Urinary bladder (tissue), 4 donors: ENCODE measurements around the gene LGALS14. TPM values are rescaled to one million over a fixed set of nuclear protein-coding genes. Genes with fewer than 3 reads are reported as not detected.
"Not testable (repeated sequence)": the region's sequence is repeated elsewhere in the genome, so short reads cannot be mapped to it uniquely, and the experiment has no call there.

Experiments
- DNase-seq: peaks from one replicate; pipeline ENCODE4 v3.0.0-alpha.2; 2015; ENCODE audit errors: extremely low spot score
- H3K27ac ChIP-seq: one replicate; pipeline ENCODE4 v1.5.1; 2013; ENCODE audit warnings: low read depth, mild to moderate bottlenecking, moderate library complexity
- H3K36me3 ChIP-seq: one replicate; pipeline ENCODE4 v1.6.1; 2013; ENCODE audit warnings: mild to moderate bottlenecking, moderate library complexity; ENCODE audit not compliant: insufficient read depth
- H3K4me1 ChIP-seq: one replicate; pipeline ENCODE4 v1.6.1; 2013; ENCODE audit warnings: mild to moderate bottlenecking, moderate library complexity; ENCODE audit not compliant: insufficient read depth
- H3K4me3 ChIP-seq: one replicate; pipeline ENCODE4 v1.5.1; 2013; ENCODE audit warnings: low read depth, low read length
- WGBS: extraction: QIAGEN DNeasy Blood & Tissue Kit; methylation state at CpG from one replicate; pipeline ENCODE4 v1.1.7; 2013; 5-methylcytosine and 5-hydroxymethylcytosine counted together
- polyA plus RNA-seq: library from polyadenylated mRNA; stranded (reverse); fragments of 200-250 nt; gene quantifications from one replicate; pipeline ENCODE4 v1.2.3, GENCODE V29; 2013
- total RNA-seq: library from RNA; depleted of rRNA; stranded (reverse); fragments of >200 nt; gene quantifications from one replicate; pipeline ENCODE4 v1.2.3, GENCODE V29; 2014
- donor health status: healthy with polysubstance abuse.
- donor health status: healthy.

The LGALS14 gene
- total and polyA plus RNA-seq, 2 donors = not detected

DNA sequence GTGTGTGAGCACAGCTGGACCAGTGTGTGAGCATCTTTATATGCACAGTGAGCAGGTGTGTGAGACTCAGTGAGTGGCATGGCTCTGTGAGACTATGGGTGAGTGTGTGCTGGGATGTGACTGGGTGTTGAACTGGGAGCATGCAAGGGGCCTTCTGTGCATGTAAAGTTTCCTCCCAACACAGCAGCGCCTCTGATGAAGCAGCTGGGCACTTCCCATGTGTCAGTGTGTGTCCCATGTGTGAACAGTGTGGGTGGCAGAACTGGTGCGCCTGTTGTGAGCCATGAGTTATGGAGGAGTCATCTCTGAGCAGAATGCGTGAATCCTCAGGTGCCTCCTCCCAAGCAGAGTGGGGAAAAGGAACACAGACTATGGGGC is 24.5 kb upstream of the LGALS14 start:
- no peak for DNase-seq
- 85% methylated on average over 3 of the region's 3 CpGs for WGBS
- H3K36me3 ChIP-seq = no peaks in the 10 kb centered on the region
- H3K27ac ChIP-seq = no peak overlapping the region
- H3K4me3 ChIP-seq = no peak overlapping the region
- H3K4me1 ChIP-seq = no peaks in the 10 kb centered on the region

GRCh38 chr19:39680593-39680992 is 23.7 kb upstream of the LGALS14 start:
- Histone ChIP-seq H3K4me3 (no peak overlapping the region), H3K36me3 (no peaks in the 10 kb centered on the region), H3K27ac (no peak overlapping the region), H3K4me1 (no peaks in the 10 kb centered on the region)
- WGBS = 81% methylated on average over 3 of the region's 3 CpGs
- no peak for DNase-seq

DNA sequence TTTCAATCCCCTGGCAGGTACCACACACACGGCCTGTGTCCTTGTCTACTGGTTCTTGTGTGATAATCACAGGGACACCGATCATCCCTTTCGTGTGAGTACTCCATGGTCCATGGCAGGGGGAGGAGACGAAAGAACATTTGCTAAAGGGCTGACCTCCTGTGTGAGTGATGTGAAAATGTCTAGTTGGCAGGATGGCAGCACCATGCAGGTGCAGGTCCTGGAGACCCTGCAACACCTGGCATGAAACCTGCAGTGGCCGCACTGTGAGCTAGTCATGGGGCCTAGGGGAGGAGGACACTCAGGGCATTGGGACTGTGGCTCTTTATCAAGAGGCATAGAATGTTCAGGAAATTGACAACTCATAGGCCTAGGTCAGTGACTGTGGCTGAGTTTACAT is 22.9 kb upstream of the LGALS14 start:
- 85% methylated on average over 5 of the region's 5 CpGs for WGBS
- H3K27ac ChIP-seq = no peak overlapping the region
- no peaks in the 10 kb centered on the region for H3K36me3 ChIP-seq
- no peak overlapping the region for H3K4me3 ChIP-seq
- no peaks in the 10 kb centered on the region for H3K4me1 ChIP-seq
- DNase-seq = no peak

DNA sequence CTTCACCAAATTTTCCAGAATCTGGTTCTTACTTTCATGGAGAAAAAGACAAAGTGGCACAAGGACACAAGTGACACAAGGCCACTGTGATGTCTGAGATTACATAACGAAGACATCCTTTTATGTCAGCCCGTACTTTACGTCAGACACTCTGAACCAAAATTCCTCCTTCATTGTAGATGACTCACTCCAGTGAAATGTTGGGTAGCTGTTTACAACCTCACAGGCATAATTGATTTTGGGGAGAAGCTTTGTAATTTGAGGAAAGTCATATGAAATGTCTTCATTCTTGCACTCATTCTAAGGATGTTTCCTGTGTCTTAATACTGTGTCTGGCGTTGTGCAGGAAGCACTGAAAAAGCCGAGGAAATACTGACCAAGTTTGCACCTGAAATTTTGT is 20.0 kb upstream of the LGALS14 start:
- 69% methylated on average over 5 of the region's 5 CpGs for WGBS
- Histone ChIP-seq H3K27ac (no peak overlapping the region), H3K4me3 (no peak overlapping the region), H3K4me1 (no peaks in the 10 kb centered on the region), H3K36me3 (no peaks in the 10 kb centered on the region)
- DNase-seq = no peak

DNA sequence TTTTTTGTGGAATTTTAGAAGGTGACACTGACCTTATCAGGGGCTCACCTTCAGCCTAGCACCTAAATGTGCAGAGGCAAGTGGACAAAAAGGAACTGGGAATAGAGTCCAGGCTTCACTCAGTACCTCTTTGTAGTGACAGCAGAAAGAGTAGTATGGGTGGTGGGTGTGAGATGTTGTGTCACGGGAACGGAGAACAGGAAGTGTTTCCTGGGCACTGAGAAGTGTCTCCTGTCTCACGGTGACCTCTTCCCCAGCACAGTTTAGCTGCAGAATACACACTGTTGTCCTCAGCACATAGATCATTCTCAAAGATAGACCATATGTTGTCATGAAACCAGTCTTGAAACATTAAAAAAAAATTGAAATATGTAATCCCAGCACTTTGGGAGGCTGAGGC is 17.5 kb upstream of the LGALS14 start:
- Histone ChIP-seq H3K27ac (no peak overlapping the region), H3K4me1 (no peaks in the 10 kb centered on the region), H3K36me3 (no peaks in the 10 kb centered on the region), H3K4me3 (no peak overlapping the region)
- WGBS = 66% methylated on average over 3 of the region's 3 CpGs
- DNase-seq = no peak

GRCh38 chr19:39688637-39689036 is 15.6 kb upstream of the LGALS14 start:
- not testable (repeated sequence) for H3K27ac ChIP-seq, DNase-seq, H3K36me3 ChIP-seq, H3K4me3 ChIP-seq, H3K4me1 ChIP-seq
- 56% methylated on average over 4 of the region's 4 CpGs for WGBS

- no peaks in the 10 kb centered on the region for H3K36me3 ChIP-seq
- H3K27ac ChIP-seq = no peak overlapping the region
- no peaks in the 10 kb centered on the region for H3K4me1 ChIP-seq
- H3K4me3 ChIP-seq = no peak overlapping the region
- WGBS = 76% methylated on average over 3 of the region's 3 CpGs
- no peak for DNase-seq
Measured at GRCh38 chr19:39692166-39692565, 12.1 kb upstream of the LGALS14 start.

GRCh38 chr19:39692822-39693221 is 11.5 kb upstream of the LGALS14 start:
- DNase-seq = no peak
- Histone ChIP-seq H3K36me3 (no peaks in the 10 kb centered on the region), H3K4me3 (no peak overlapping the region), H3K4me1 (no peaks in the 10 kb centered on the region), H3K27ac (no peak overlapping the region)
- WGBS = 67% methylated on average over 1 of the region's 1 CpG

DNA sequence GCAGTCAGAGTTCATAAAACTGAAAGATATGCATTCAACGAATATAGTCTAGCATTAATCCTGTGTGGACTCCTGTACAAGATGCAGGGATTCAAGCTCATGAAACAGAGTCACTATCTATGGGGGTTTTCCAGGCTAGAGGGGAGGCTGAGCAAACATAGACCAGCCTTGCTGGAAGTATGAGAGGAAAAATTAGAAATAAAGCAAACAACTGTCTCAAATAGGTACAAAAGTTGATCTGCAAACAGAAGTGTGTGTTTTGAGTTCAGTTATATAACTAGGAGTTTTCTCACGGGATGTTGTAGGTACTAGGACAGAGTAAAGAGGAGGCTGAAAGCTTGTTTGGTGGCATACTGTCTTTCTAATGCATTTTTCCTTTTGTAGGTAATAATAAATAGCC is 8.5 kb upstream of the LGALS14 start:
- Histone ChIP-seq H3K27ac (no peak overlapping the region), H3K4me3 (no peak overlapping the region), H3K36me3 (no peaks in the 10 kb centered on the region), H3K4me1 (no peaks in the 10 kb centered on the region)
- WGBS = 73% methylated on average over 2 of the region's 2 CpGs
- DNase-seq = no peak

GRCh38 chr19:39696387-39696786 is 7.9 kb upstream of the LGALS14 start:
- no peak for DNase-seq
- 56% methylated on average over 2 of the region's 2 CpGs for WGBS
- H3K36me3 ChIP-seq = no peaks in the 10 kb centered on the region
- no peak overlapping the region for H3K27ac ChIP-seq
- no peaks in the 10 kb centered on the region for H3K4me1 ChIP-seq
- H3K4me3 ChIP-seq = no peak overlapping the region

DNA sequence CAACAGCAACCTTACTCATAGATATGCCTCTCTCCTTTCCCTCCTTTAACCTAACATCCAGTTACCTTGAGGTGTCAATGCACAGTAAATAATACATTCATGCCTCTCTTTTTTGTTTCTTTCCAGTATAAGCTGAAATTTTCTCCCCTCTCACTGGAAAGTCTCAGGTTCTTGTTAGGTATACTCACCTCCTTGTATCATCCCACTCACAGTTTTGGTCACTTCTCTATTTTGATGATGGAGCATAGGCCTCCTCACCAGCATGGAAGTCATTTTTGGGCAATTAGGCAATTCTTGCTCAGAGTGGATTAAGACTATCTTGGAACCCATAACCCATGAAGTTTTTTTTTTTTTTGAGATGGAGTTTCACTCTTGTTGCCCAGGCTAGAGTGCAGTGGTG is 5.7 kb upstream of the LGALS14 start:
- Histone ChIP-seq H3K36me3 (no peaks in the 10 kb centered on the region), H3K4me3 (no peak overlapping the region), H3K27ac (no peak overlapping the region), H3K4me1 (no peaks in the 10 kb centered on the region)
- no peak for DNase-seq

GRCh38 chr19:39701291-39701690 is 3.0 kb upstream of the LGALS14 start:
- no peak overlapping the region for H3K4me3 ChIP-seq
- no peaks in the 10 kb centered on the region for H3K4me1 ChIP-seq
- 55% methylated on average over 5 of the region's 5 CpGs for WGBS
- DNase-seq = no peak
- H3K27ac ChIP-seq = no peak overlapping the region
- no peaks in the 10 kb centered on the region for H3K36me3 ChIP-seq

- Histone ChIP-seq H3K4me1 (no peaks in the 10 kb centered on the region), H3K36me3 (no peaks in the 10 kb centered on the region), H3K27ac (no peak overlapping the region), H3K4me3 (no peak overlapping the region)
- 76% methylated on average over 8 of the region's 8 CpGs for WGBS
- DNase-seq = no peak
Measured at GRCh38 chr19:39705578-39706188, 1.4 kb downstream of the LGALS14 start.

DNA sequence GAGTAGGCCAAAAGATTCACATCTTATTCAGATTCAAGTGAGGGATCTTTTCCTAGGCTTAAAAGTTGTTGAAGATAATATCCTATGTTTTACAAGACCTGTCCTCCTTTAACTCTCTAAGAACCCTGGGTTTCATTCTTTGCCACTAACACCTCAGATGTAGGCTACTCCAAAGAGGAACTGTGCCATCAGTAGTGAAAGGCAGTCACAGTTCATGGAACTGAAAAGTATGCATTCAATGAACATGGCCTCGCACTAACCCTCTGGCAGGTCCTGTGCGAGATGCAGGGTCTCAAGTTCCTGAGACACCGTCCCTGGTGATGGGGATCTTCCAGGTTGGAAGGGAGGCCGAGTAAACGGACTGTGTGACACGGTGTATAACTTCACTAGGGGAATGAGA is 4.3 kb downstream of the LGALS14 start:
- DNase-seq = no peak
- no peaks in the 10 kb centered on the region for H3K4me1 ChIP-seq
- H3K36me3 ChIP-seq = no peaks in the 10 kb centered on the region
- H3K27ac ChIP-seq = no peak overlapping the region
- WGBS = 74% methylated on average over 6 of the region's 6 CpGs
- no peak overlapping the region for H3K4me3 ChIP-seq
